GM18511 (cell line): ENCODE data around the gene RFX8.
"Not testable (repeated sequence)": the region's sequence is repeated elsewhere in the genome, so short reads cannot be mapped to it uniquely, and the experiment has no call there.

Experiments used
- ATAC-seq: cut with Tn5 transposase; IDR thresholded peaks from one replicate; pipeline ENCODE4 v1.9.1; 2021; ENCODE audit warnings: mild to moderate bottlenecking, moderate library complexity; ENCODE audit not compliant: unreplicated experiment

Gene RFX8

DNA sequence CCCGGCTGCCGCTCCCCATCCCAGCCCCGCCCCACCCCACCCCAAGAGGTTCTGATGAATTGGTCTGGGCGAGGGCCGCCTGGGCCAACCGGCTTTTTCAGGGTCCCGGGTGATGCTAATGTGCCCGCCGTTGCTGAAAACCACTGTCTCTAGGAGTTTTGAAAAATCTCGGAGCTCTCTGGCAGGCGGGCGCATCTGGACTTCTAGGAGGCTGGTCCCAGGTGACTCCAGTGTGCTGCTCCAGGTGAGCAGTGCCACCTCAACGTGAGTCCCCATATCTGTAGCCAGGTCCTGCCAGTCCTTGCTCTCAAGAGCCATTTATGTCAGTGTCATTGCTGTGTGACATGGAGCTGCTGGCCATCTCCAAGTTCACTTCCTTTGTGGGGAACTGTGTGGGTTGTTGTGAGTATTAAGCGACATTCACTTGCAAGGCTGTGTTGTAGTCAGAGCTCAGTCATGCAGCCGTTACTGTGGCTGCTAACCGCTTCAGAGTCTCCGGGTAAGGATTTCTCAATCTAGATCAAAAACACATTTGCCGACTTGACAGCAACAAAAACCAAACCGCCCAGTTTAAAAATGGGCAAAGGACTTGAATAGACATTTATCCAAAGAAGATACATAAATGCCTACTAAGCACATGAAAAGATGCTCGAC, at the start of gene RFX8:
TSS of gene RFX8 (minus strand) at position 382 of the 654 bp plus-strand sequence. CDS start 8,264 bp downstream, outside the sequence.
- no peak for ATAC-seq

- no peak for ATAC-seq
These were observed 46.6 kb upstream of the RFX8 start for GRCh38 chr2:101521487-101521886.

DNA sequence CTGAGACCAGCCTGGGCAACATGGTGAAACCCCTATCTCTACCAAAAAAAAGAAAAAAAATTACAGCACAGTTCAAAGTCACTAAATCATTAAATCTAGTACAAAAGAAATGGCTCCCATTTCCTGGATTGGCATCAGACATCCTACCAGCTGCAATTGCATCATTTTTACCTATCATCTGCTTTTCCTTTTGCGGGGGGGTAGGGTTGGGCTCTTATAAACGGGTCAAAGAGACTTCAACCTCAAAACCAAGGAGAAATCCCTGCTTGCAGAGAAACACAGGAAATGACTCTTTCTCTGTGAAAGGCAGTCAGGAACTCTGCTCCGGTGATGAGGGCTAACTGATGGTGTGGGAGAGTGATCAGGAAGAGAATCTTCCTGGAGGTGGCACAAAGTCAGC, 45.3 kb upstream of the RFX8 start:
- no peak for ATAC-seq

GRCh38 chr2:101518578-101519492, 43.9 kb upstream of the RFX8 start:
- no peak for ATAC-seq

DNA sequence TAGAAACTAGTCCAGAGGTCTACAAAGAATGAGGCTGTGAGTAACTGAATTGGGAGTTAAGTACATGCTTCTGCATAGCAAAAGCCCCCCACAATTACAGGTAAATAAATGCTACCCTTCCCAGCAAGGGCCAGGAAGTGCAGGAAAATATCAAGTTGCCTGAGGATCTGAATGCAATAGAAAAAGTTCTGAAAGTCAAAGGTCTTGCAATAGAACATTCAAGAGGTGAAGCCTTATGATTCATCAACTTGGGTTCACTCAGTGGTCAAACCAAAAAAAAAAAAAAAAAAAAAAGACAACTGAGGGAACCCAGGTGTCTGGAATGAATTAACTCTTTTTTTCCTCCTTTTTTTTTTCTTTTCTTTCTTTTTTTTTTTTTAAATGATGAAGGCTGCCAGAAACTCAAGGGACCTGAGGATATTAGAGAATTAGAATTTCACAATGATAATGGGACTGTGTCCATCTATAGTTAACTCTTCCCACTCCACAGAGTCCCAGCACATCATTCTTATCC, 42.9 kb upstream of the RFX8 start:
- no peak for ATAC-seq

GRCh38 chr2:101516823-101517690, 42.1 kb upstream of the RFX8 start:
- ATAC-seq = no peak

- ATAC-seq = no peak
These were observed 41.4 kb upstream of the RFX8 start for GRCh38 chr2:101516349-101516748.

- no peak for ATAC-seq
These were observed 40.6 kb upstream of the RFX8 start for GRCh38 chr2:101515477-101515876.

GRCh38 chr2:101512993-101513392, 38.1 kb upstream of the RFX8 start:
- no peak for ATAC-seq

GRCh38 chr2:101511381-101511780, 36.5 kb upstream of the RFX8 start:
- no peak for ATAC-seq

GRCh38 chr2:101509499-101510284, 34.8 kb upstream of the RFX8 start:
- ATAC-seq = no peak

DNA sequence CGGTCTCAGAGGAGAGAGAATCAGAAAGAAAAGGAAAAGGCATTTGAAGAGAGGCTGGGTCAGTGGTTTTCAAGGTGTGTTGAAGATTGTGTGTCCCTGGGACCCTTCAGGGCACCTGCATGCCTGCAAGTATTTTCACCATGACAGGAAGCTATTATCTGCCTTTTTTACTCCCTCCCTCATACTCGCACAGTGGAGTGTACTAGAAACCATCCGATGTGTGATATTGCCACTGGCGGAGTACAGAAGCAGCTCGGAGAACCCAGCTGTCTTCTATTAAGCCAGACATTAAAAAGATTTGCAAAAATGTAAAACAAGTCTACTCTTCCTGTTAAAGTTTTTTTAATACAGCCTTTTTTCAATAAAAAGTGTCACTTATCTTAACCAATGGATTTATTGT, 33.7 kb upstream of the RFX8 start:
- ATAC-seq = no peak

GRCh38 chr2:101505276-101505675, 30.4 kb upstream of the RFX8 start:
- not testable (repeated sequence) for ATAC-seq

DNA sequence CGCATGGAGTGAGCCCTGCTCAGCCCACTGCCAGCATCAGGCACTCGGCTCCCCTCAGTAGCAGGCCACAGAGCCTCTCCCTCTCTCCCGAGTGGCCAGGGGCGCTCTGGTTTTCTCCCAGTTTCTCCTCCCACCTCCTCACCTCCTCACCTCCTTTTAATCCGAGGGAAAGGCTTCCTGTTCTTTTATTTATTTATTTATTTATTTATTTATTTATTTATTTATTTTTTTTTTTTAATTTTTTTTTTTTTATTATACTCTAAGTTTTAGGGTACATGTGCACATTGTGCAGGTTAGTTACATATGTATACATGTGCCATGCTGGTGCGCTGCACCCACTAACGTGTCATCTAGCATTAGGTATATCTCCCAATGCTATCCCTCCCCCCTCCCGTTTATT, 29.8 kb upstream of the RFX8 start:
- ATAC-seq = not testable (repeated sequence)

GRCh38 chr2:101502095-101502494, 27.2 kb upstream of the RFX8 start:
- no peak for ATAC-seq

DNA sequence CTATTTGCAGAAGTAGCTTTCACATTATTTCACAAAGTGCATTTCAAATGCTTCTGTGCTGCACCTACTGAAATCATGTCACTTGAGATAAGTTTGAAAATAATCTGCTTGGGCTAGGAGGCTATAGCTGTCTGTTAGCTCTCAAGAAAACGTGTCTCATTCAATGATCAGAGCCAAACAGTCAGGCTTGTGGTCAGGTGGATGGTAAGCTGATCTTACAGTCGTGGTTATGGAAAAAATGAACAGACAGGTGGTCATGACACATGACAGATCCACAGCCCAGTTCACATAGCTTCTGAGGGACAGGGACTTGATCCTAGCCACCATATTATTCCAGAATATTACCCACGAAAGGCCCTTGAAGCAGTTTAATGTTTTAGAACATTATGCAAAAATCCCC, 26.5 kb upstream of the RFX8 start:
- no peak for ATAC-seq

- no peak for ATAC-seq
These were observed 25.9 kb upstream of the RFX8 start for GRCh38 chr2:101500860-101501259.

GRCh38 chr2:101500180-101500579, 25.3 kb upstream of the RFX8 start:
- no peak for ATAC-seq

DNA sequence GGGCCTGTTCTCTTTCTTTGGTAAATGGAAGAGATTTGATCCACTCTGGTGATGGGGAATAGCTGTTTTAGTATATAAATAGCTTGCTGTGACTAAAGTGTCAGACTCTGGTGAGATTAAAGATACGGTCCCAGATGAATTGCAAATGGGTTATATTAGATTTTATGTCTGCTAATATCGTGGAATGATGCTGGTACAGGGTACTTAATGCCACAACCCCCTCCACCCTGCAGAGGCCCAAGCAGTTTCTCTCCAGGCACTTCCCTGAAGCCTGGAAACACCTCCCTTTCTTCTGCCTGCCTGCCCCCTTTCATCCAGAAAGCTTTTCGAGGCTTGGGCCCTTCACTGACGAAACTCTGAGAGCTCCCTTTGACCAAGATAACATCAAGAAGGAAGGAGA, 21.4 kb upstream of the RFX8 start:
- ATAC-seq = no peak

GRCh38 chr2:101492936-101493473, 18.1 kb upstream of the RFX8 start:
- ATAC-seq = no peak
